NCI-H1048 (cell line): Measurements from ENCODE around the gene RBL2.

Experiments
- DNase-seq: peaks from one replicate; lab custom pipeline; 2025; lab: John Stamatoyannopoulos, UW

The RBL2 gene

GRCh38 chr16:53456625-53457024, 22.4 kb downstream of the RBL2 start:
- no peak for DNase-seq

DNA sequence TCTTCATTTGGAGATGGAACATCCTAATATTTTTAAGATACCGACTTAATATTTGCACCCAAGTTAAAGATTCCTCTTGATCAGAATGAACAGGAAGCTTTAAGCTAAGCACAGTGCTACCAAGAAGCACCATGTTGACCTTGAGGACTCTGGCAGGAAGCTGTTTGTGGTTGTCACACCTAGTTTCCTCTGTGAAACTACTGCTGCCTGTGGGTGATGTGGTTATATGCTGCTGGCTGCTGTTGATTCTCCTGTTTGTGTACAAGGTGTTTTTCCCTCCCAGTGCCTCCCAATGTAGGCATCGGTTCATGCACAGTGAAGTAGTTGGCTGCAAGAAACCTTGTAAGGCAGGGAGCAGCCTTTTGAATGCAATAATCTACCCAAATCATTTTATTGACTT, 23.4 kb downstream of the RBL2 start:
- no peak for DNase-seq

GRCh38 chr16:53458635-53459034, 24.4 kb downstream of the RBL2 start:
- no peak for DNase-seq

GRCh38 chr16:53465606-53466280, 31.5 kb downstream of the RBL2 start:
- DNase-seq, result no peak

GRCh38 chr16:53476867-53477266, 42.6 kb downstream of the RBL2 start:
- DNase-seq, result no peak

DNA sequence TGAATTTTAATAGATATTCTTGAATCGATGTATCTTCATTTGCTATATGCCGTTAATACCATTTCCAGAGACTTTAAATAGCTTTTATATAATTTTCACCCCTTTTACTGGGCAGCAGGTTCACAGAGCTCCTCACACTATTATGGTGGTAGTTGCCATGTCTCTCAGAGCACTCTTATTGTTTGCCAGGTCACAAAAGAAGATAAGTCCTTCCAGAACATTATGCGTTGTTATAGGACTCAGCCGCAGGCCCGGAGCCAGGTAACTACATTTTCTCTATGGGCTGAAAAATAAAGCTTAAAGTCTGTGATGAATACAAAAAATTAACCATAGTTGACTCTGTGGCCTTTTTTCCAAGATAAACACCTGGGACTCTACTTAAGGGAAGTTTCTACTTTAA, 44.7 kb downstream of the RBL2 start:
- DNase-seq, result no peak

DNA sequence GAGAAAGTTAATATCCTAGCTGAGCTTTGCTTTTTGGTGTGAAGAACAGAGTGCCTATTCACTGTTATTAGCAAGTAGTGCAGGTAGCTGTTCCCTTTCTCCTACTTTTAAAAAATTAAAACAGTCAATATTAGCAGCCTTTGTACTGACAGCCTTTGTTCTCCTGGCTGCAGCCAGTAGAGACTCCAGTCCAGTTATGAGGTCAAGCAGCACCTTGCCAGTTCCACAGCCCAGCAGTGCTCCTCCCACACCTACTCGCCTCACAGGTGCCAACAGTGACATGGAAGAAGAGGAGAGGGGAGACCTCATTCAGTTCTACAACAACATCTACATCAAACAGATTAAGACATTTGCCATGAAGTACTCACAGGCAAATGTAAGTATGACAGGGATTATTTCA, 46.1 kb downstream of the RBL2 start:
- DNase-seq, result no peak

- no peak for DNase-seq
Observed at GRCh38 chr16:53482123-53482522, 47.9 kb downstream of the RBL2 start.

GRCh38 chr16:53484542-53484941, 50.3 kb downstream of the RBL2 start:
- DNase-seq, result no peak

DNA sequence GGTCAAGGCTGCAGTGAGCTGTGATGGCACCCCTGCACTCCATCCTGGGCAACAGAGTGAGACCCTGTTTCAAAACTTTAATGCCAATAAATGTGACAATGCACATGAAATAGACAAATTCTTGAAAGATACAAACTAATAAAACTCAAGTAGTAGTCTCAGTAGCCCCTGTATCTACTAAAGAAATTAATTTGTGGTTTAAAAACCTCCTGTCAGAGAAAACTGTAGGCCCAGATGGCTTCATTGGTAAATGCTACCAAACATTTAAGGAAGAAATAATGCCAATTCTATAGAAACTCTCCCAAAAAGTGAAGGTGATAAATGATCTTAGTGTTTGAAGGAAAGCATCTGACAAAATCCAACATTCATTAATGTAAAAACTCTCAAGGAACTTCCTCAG, 52.0 kb downstream of the RBL2 start:
- no peak for DNase-seq

DNA sequence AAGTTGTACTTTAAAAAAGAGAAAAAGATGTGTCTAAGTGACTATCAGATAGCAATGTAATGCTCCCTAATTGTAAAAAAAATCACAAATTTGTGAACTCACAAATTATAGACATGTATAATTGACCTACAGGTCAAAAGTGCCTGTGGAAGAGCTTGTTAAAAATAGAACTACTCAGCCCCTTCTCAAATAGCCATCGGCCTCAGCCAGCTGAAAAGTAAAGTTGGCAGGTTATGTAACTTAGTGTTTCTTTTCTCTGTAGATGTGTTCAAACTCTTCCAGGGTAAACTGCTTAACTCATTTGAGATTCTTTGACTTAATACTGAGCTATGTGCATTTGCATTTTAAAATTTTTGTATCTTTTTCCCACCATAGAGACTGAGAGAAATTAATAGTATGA, 55.5 kb downstream of the RBL2 start:
- no peak for DNase-seq

GRCh38 chr16:53492503-53492902, 58.2 kb downstream of the RBL2 start:
- no peak for DNase-seq

DNA sequence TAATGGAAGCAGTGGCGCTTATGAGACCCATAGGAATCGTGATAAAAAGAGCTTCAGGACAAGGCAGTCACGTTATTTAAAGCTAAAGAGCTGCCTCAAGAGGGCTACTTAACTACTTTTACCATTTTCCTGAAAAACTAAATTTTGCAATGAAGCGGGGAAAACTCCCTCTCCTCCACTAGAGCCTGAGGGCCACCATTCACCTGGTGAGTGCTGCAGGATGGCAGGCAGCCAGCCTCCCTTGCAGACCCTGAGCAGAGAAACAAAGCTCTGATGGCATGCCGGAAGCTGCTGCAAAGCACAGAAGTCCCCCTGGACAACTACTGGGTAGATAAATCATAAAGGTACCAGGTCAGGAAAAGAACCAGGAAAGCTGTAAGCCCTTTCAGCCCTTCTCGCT, 60.4 kb downstream of the RBL2 start:
- no peak for DNase-seq

DNA sequence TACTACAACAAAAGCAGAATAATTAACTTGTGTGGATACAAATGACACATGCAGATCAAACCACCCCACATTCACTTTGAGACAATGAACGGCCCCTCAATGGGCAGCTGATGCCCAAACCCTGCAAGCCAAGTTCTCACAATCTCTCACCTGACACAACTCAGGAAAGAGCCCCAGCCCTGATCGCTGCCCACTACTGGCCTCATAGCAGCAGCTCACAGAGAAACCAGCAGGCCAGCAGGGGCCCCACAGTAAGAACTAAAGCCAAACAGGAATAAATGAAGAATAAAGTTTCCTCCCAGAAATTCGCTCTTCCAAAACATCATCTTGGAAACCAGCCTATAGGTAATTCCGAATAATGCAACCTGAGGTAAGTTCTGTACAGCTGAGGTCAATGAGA, 61.1 kb downstream of the RBL2 start:
- no peak for DNase-seq

DNA sequence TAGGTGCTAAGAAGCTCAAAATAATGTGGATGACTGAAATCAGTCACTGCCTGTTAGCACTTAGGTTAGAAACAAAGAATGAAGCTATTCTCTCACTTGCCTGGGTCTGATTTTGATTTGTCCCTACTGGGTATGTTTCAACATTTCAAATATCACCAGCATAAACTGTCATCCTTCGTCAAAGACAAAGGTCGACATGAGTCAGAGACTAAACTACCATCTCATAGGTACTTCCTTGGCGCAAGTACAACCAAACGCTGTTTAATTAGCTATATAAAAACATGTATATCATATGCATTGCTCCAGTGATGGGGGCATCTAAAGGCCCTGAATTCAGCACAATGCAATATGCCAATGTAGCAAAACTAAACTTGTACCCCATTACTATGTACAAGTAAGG, 64.7 kb downstream of the RBL2 start:
- DNase-seq, result no peak

GRCh38 chr16:53501216-53501859, 67.1 kb downstream of the RBL2 start:
- DNase-seq, result no peak

DNA sequence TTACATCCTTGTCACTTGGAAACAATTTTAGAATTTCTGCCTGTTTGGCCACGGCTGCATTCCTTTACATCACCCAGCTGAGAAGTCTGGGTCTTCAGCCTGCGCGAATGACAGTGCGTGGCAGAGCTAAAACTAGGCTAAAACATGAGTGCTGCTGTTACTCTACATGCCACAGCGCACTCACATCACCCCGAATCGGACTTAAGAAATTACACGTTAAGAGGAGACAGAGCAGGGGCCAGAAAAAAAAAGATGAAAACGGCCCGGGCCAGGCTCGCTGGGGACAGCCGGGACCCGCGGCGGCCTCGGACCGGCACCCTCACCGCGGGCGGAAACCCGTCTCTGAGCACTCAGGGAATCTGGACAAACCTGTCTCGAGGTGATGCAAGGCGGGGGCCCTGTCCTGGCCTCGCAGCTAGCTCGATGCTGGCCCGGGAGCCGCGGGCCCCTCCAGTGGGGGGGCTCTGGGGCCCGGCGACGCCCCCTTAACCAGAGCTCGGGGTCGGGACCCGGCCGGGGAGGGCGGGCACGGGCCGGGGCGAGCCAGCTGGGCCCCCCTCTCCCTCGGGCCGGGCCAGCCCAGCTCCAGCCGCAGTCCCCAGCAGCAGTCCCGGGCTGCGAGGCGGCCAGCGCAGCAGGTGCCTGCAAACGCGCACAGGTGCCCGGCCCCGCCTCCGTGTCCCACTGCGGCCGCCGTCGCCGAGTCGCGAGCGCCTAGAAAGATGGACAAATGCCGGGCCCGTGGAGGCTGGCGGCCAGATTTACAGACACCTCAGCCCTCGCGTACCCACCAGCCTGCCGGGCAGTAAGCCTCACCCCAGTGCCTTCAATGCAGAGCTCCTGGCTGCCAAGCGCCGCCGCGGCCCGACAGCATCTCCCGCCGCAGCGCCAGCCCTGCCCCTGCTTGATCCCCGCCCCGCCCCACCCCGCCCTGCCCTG, 68.3 kb downstream of the RBL2 start, which contains the start of gene AKTIP:
TSS of gene AKTIP (minus strand) at position 879 of the 939 bp plus-strand sequence. CDS start 2,950 bp downstream, outside the sequence.
- no peak for DNase-seq

DNA sequence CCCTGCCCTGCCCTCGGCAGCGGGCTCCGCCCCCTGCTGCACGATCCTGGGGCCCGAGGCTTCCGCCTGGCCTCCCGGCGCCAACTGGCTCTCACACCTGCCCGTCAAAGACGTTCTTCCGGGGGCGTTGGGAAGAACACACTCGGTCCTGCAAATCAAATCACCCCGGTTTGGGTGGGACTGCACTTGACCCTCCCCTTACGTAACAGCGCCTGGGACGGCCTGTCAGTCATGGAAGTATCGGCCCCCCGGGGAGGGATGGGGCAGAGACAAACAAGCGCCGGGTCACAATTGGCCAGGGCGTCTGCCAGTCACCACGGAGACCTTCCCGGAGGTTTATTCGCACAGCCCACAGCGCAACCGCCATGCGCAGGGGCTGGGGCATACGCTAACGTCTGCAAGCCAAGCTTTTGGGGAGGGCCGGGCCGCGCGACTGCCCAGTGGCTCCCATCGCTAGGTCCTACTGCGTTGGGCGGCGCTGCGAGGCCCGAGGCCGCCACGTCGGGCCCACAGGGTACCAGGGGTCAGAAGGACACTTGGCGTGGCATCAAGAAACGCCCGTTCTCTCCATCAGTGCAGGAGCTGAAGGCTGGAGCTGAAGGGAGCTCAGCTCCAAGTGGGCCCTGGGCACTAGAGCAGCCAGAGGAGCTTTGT, 69.1 kb downstream of the RBL2 start:
- peak; percentile 82 for DNase-seq

DNA sequence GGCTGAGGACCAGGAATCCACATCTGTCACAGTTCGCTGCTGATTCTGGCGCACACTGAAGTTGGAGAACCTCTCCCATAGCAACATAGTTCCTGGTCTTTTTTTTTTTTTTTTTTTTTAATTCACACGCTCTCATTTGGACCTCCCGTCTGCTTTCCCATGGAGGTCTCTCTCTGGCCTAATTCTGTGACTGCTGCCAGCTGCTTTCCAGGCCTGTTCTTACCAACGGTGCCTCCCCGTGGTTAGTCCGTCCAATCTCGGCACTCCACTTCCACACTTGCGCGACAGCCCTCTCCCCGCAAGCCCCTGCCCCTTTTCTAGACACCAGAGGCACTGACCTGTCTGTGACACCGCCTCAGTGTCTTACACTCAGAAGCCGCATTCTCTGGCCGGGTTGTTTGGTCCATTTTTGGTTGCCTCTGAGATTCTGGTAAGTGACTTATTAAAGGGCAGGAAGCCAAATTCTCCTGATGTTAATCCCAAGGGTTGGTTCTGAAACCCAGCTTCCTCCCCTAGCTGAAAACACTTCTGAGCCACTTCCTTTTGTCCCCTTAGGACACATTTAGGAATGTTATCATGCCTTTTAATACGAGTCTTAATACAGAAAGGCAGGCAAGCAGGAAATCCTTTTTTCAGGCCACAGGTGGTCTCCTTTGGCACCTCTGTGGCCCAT, 69.9 kb downstream of the RBL2 start:
- no peak for DNase-seq

GRCh38 chr16:53504665-53505064, 70.4 kb downstream of the RBL2 start:
- no peak for DNase-seq

DNA sequence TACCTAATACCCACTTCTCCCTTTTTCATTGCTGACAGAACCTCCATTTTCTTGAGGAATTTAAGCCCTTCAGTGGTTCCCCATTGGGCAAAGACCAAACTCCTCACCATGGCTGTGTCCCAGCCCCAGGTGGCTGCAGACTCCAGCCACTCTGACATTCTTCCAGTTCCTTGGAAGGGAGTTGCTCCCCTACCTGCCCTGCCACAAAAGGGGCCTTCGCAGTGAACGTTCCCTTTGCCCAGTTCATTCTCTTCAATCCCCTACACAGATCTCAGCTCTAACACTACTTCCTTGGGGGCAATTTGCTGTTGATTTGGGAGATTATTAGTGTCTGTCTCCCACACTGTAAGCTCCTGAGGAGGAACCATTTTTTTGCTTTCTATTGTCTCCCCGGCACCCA, 72.0 kb downstream of the RBL2 start:
- no peak for DNase-seq
